OCI-LY1 (cell line): ENCODE measurements around the gene BRF1.

Experiments
- H2AFZ ChIP-seq: fragments of 200-600 bp; sonication (generic), shearing (Covaris generic); 2 replicates; pipeline ENCODE4 v1.6.0; 2014; ENCODE audit warnings: antibody characterized with exemption, mild to moderate bottlenecking, low read length
- H3F3A ChIP-seq: fragments of 200-600 bp; sonication (generic), shearing (Covaris generic); 2 replicates; pipeline ENCODE4 v1.6.0; 2014; ENCODE audit warnings: mild to moderate bottlenecking, antibody characterized with exemption, low read length, moderate library complexity; ENCODE audit not compliant: insufficient read depth
- H3K27ac ChIP-seq: fragments of 200-600 bp; sonication (generic); 2 replicates; pipeline ENCODE4 v1.5.1; 2014; ENCODE audit warnings: low read length, mixed run types, mild to moderate bottlenecking, low read depth; ENCODE audit not compliant: poor library complexity, severe bottlenecking
- H3K27me3 ChIP-seq: fragments of 200-600 bp; sonication (generic); 2 replicates; pipeline ENCODE4 v1.6.0; 2014; ENCODE audit warnings: antibody characterized with exemption, mild to moderate bottlenecking, low read length, moderate library complexity; ENCODE audit not compliant: insufficient read depth
- H3K36me3 ChIP-seq: fragments of 200-600 bp; sonication (generic); 2 replicates; pipeline ENCODE4 v1.6.1; 2014; ENCODE audit warnings: mild to moderate bottlenecking, antibody characterized with exemption, low read length, moderate library complexity, mixed read lengths; ENCODE audit not compliant: insufficient read depth
- H3K4me1 ChIP-seq: fragments of 200-600 bp; sonication (generic); 2 replicates; pipeline ENCODE4 v1.5.1; 2014; ENCODE audit warnings: mild to moderate bottlenecking, low read length, moderate library complexity; ENCODE audit not compliant: insufficient read depth, severe bottlenecking
- H3K4me2 ChIP-seq: fragments of 200-600 bp; sonication (generic), shearing (Covaris generic); 2 replicates; pipeline ENCODE4 v1.6.1; 2014; ENCODE audit warnings: low read length
- H3K4me3 ChIP-seq: fragments of 200-600 bp; sonication (generic); 2 replicates; pipeline ENCODE4 v1.5.1; 2014; ENCODE audit warnings: low read length, low read depth, mild to moderate bottlenecking, mixed read lengths; ENCODE audit not compliant: poor library complexity, severe bottlenecking
- H3K79me2 ChIP-seq: fragments of 200-600 bp; shearing (Covaris generic); 2 replicates; pipeline ENCODE4 v1.6.1; 2016; ENCODE audit warnings: mixed run types, low read length, mixed read lengths; ENCODE audit not compliant: insufficient read depth
- H3K9ac ChIP-seq: fragments of 200-600 bp; sonication (generic), shearing (Covaris generic); 2 replicates; pipeline ENCODE4 v1.6.1; 2014; ENCODE audit warnings: mild to moderate bottlenecking, low read length, mixed read lengths
- H3K9me2 ChIP-seq: fragments of 200-600 bp; sonication (generic), shearing (Covaris generic); 2 replicates; pipeline ENCODE4 v1.6.1; 2014; ENCODE audit warnings: low read depth, mild to moderate bottlenecking, low read length, mixed read lengths
- H3K9me3 ChIP-seq: fragments of 200-600 bp; shearing (Covaris generic); 2 replicates; pipeline ENCODE4 v1.6.1; 2014; ENCODE audit warnings: low read length, mixed read lengths
- H4K20me1 ChIP-seq: fragments of 200-600 bp; sonication (generic), shearing (Covaris generic); 2 replicates; pipeline ENCODE4 v1.6.0; 2016; ENCODE audit warnings: mild to moderate bottlenecking, low read length; ENCODE audit not compliant: insufficient read depth
- EZH2 ChIP-seq: fragments of 200-600 bp; sonication (generic), shearing (Covaris generic); IDR thresholded peaks from 2 replicates; pipeline ENCODE4 v1.8.0; 2017; ENCODE audit warnings: borderline replicate concordance, mixed run types, mild to moderate bottlenecking, antibody characterized with exemption, low read length, moderate library complexity, mixed read lengths
- TF ChIP-seq, protein P1 (sequence below): fragments of 200-600 bp; sonication (generic), shearing (Covaris generic); IDR thresholded peaks from 2 replicates; pipeline ENCODE4 v1.5.1; 2017; ENCODE audit warnings: mild to moderate bottlenecking, antibody characterized with exemption, low read length, moderate library complexity, mixed read lengths

BRF1 gene

DNA sequence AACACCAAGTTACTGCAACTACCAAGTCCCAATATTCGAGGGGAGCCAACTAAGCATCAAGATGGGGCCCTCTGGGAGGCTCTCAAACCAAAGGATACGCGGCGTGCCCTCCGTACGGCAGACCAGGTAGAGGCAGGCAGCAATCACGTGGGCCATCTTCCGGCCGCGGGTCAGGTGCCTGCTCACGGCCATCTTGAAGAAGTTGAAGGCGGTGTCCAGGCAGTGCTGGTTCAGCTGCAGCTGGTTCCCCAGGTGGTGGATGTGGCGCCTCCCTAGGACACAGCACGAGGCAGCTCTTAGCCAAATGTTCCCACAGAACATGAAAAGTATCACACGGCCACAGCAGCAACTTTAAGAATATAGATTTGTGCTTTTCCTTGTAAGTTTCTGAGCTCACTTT is 28.2 kb downstream of the BRF1 start:
- Histone ChIP-seq H3K4me3 (no peak overlapping the region), H3K9ac (no peak overlapping the region)

DNA sequence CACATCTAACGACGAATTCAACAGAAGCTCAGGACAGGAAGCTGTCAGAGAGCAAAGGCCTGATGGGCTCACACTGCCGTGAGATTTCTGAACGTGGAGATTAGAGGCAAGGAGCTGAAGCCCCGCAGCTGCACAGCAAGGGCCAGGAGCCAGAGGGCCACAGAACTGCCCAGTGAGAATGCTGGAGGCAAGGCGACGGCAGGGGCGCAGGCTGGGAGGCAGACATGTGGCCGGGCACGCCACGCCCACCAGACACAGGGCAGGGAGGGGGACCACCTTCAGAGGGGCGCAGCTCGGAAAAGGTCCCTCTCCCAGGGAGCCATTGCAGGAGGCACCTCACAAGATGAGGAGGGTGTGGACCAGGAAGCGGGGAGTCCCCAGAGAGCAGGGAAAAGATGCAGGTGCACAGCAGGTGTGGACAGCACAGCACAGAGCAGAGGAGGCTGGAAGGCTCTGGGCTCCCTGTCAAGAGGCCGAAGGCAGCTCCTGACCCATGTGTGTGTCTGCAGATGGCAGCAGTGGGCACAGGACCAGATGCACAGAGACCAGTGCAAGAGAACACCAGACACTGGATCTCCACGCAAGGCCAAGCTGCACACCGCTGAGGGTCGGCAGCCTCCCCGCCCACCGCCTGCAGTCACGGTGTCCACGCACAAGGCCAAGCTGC is 29.4 kb downstream of the BRF1 start:
- Histone ChIP-seq H2AFZ (no peak overlapping the region), H3K79me2 (no peaks in the 10 kb centered on the region), H3K9me2 (no peaks in the 10 kb centered on the region), H3K27ac (no peak overlapping the region), H3K9ac (no peak overlapping the region), H4K20me1 (no peaks in the 10 kb centered on the region), H3K4me2 (no peak overlapping the region), H3K4me1 (no peaks in the 10 kb centered on the region), H3K4me3 (no peak overlapping the region), H3F3A (no peaks in the 10 kb centered on the region), H3K27me3 (0 out of 2 replicates have a peak, but pooled peaks cover 4% of the 10 kb centered on the region), H3K36me3 (no peaks in the 10 kb centered on the region), H3K9me3 (no peaks in the 10 kb centered on the region)
- TF ChIP-seq, protein P1, sequence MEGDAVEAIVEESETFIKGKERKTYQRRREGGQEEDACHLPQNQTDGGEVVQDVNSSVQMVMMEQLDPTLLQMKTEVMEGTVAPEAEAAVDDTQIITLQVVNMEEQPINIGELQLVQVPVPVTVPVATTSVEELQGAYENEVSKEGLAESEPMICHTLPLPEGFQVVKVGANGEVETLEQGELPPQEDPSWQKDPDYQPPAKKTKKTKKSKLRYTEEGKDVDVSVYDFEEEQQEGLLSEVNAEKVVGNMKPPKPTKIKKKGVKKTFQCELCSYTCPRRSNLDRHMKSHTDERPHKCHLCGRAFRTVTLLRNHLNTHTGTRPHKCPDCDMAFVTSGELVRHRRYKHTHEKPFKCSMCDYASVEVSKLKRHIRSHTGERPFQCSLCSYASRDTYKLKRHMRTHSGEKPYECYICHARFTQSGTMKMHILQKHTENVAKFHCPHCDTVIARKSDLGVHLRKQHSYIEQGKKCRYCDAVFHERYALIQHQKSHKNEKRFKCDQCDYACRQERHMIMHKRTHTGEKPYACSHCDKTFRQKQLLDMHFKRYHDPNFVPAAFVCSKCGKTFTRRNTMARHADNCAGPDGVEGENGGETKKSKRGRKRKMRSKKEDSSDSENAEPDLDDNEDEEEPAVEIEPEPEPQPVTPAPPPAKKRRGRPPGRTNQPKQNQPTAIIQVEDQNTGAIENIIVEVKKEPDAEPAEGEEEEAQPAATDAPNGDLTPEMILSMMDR, result no peak
- TF ChIP-seq EZH2, result no peak

More for the DNA sequence above, 28.2 kb downstream of the BRF1 start:
- no peaks in the 10 kb centered on the region for H3K9me3 ChIP-seq
- no peaks in the 10 kb centered on the region for H4K20me1 ChIP-seq
- no peak overlapping the region for H3K4me2 ChIP-seq
- no peaks in the 10 kb centered on the region for H3K9me2 ChIP-seq
- H3K27ac ChIP-seq, result no peak overlapping the region
- H3K36me3 ChIP-seq, result no peaks in the 10 kb centered on the region
- H3K4me1 ChIP-seq, result no peaks in the 10 kb centered on the region
- no peaks in the 10 kb centered on the region for H3F3A ChIP-seq
- no peaks in the 10 kb centered on the region for H3K79me2 ChIP-seq
- H3K27me3 ChIP-seq, result 0 out of 2 replicates have a peak, but pooled peaks cover 4% of the 10 kb centered on the region
- TF ChIP-seq EZH2, result no peak
- TF ChIP-seq, protein P1, result no peak
- H2AFZ ChIP-seq, result no peak overlapping the region

DNA sequence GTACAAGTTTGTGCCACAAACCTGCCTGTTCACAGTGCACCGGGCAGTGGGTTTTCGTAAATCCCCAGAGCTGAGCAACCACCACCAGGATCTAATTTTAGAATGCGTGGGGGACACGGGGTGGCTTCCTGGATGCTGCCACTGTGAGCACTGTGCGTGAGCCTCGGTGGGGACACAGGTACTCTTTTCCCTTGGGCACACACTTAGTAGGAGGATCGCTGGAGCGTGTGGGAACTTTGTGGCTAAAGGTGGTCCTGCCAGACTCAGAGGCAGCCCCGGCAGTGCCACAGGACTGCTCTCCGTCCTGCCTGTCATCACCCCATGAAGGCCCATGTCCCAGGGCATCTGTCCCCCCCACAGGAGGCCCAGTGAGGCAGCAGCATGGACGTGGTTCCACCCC is 31.4 kb downstream of the BRF1 start:
- no peak overlapping the region for H3K9ac ChIP-seq

More for the DNA sequence above, 31.4 kb downstream of the BRF1 start:
- no peaks in the 10 kb centered on the region for H3K4me1 ChIP-seq
- no peaks in the 10 kb centered on the region for H3K9me3 ChIP-seq
- H3F3A ChIP-seq, result no peaks in the 10 kb centered on the region
- TF ChIP-seq, protein P1, result no peak
- TF ChIP-seq EZH2, result no peak
- no peak overlapping the region for H3K4me2 ChIP-seq
- no peaks in the 10 kb centered on the region for H3K79me2 ChIP-seq
- no peaks in the 10 kb centered on the region for H3K27me3 ChIP-seq
- H3K27ac ChIP-seq, result no peak overlapping the region
- no peak overlapping the region for H2AFZ ChIP-seq
- H3K9me2 ChIP-seq, result no peaks in the 10 kb centered on the region
- H3K4me3 ChIP-seq, result no peak overlapping the region
- H4K20me1 ChIP-seq, result no peaks in the 10 kb centered on the region
- no peaks in the 10 kb centered on the region for H3K36me3 ChIP-seq
